IPS DF 4.7 (cell line): ENCODE results near the gene CAVIN4.

Source experiments
- DNase-seq: peaks from one replicate; pipeline ENCODE4 v3.0.0-alpha.2; 2013; ENCODE audit warnings: low spot score; ENCODE audit errors: extremely low read depth

CAVIN4 gene

GRCh38 chr9:100577776-100578448, at the start of gene CAVIN4:
Gene CAVIN4, plus strand, starts transcription at chr9:100578079. Its CDS starts 65 bp downstream, at chr9:100578144.
- no peak for DNase-seq

- DNase-seq, result no peak
These were observed 43.5 kb upstream of the CAVIN4 start for GRCh38 chr9:100534401-100534800.

- DNase-seq, result no peak
These were observed 37.6 kb upstream of the CAVIN4 start for GRCh38 chr9:100540327-100540726.

GRCh38 chr9:100549048-100549447, 28.8 kb upstream of the CAVIN4 start:
- no peak for DNase-seq

GRCh38 chr9:100554935-100555401, 22.9 kb upstream of the CAVIN4 start:
- no peak for DNase-seq

GRCh38 chr9:100555471-100555870, 22.4 kb upstream of the CAVIN4 start:
- DNase-seq, result no peak

- no peak for DNase-seq
These were observed 20.8 kb upstream of the CAVIN4 start for GRCh38 chr9:100557053-100557452.

- DNase-seq, result no peak
These were observed 16.6 kb upstream of the CAVIN4 start for GRCh38 chr9:100561256-100561655.

GRCh38 chr9:100567856-100568255, 10.0 kb upstream of the CAVIN4 start:
- DNase-seq, result no peak

- no peak for DNase-seq
These were observed 4.1 kb upstream of the CAVIN4 start for GRCh38 chr9:100573655-100574260.

GRCh38 chr9:100575006-100575405, 2.9 kb upstream of the CAVIN4 start:
- no peak for DNase-seq

- DNase-seq, result no peak
These were observed 2.0 kb upstream of the CAVIN4 start for GRCh38 chr9:100575765-100576386.

- DNase-seq, result no peak
These were observed 731 bp downstream of the CAVIN4 start for GRCh38 chr9:100578610-100579009.

- DNase-seq, result no peak
These were observed 1.8 kb downstream of the CAVIN4 start for GRCh38 chr9:100579665-100580064.

GRCh38 chr9:100580257-100580656, 2.4 kb downstream of the CAVIN4 start:
- no peak for DNase-seq

- DNase-seq, result no peak
These were observed 3.2 kb downstream of the CAVIN4 start for GRCh38 chr9:100581081-100581480.

- DNase-seq, result no peak
These were observed 3.8 kb downstream of the CAVIN4 start for GRCh38 chr9:100581661-100582060.

- no peak for DNase-seq
These were observed 5.3 kb downstream of the CAVIN4 start for GRCh38 chr9:100583014-100583802.

- DNase-seq, result no peak
These were observed 7.1 kb downstream of the CAVIN4 start for GRCh38 chr9:100584951-100585350.

GRCh38 chr9:100586093-100586492, 8.2 kb downstream of the CAVIN4 start:
- DNase-seq, result no peak

- no peak for DNase-seq
These were observed 9.5 kb downstream of the CAVIN4 start for GRCh38 chr9:100587375-100587774.

GRCh38 chr9:100589582-100589981, 11.7 kb downstream of the CAVIN4 start:
- no peak for DNase-seq
